ENCODE data around the gene TSPAN17.

- TF ChIP-seq CTCF (IDR thresholded peaks at IDR 0.05) (no peak), POLR2A (IDR thresholded peaks at IDR 0.05) (no peak)
Observed at GRCh38 chr5:176638437-176638836, 8.8 kb upstream of the TSPAN17 start.

Measured in body of pancreas (tissue), 4 donors.